Measurements from ENCODE around the gene ACTN2.

Gene ACTN2

DNA sequence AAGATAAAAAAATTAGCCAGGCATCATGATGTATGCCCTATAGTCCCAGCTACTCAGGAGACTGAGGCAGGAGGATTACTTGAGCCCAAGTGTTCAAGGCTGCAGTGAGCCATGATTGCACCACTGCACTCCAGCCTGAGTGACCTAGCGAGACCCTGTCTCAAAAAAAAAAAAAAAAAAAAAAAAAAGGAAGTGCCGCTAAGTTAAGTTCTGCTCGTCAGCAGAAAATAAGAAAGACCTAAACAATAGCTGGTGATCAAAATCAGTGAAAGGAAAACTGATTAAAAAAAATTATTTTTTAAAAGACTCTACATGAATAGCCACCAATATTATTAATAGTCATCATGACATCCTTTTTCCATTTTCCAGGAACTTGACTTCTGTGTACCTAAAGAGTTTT, 64.6 kb downstream of the ACTN2 start:
- H3K9me3 ChIP-seq (ENCODE audit: low read depth, low read length) = no peaks in the 10 kb centered on the region
- no peak overlapping the region for H3K9ac ChIP-seq (ENCODE audit: insufficient read length)
- H3K4me3 ChIP-seq = no peak overlapping the region
- no peak for DNase-seq (ENCODE audit: low read depth, low spot score)
- TF ChIP-seq POLR2AphosphoS5 (IDR thresholded peaks at IDR 0.05; ENCODE audit: borderline replicate concordance, low read depth, low read length) (no peak), FOXP2 (optimal IDR thresholded peaks at IDR 0.05; ENCODE audit: control extremely low read depth, extremely low read length, insufficient read depth) (no peak)
- no peak overlapping the region for H3K27ac ChIP-seq
- H3K36me3 ChIP-seq (ENCODE audit: insufficient read depth, low read length) = peaks cover 83% of the 10 kb centered on the region

DNA sequence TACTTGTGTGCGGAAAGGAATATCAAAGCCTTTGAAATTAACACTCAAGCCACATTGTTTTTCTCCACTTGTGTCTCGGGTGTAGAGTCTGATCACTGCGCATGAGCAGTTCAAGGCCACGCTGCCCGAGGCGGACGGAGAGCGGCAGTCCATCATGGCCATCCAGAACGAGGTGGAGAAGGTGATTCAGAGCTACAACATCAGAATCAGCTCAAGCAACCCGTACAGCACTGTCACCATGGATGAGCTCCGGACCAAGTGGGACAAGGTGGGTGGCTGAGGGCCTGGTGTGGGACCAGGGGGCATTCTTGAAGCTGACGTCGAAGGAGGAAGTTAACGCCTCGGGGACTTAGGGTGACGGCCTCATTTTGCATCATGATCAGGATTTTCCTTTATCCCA, 65.1 kb downstream of the ACTN2 start:
- Histone ChIP-seq H3K4me3 (no peak overlapping the region), H3K27ac (0 out of 2 replicates have a peak overlapping the region, but pooled peaks have one; percentile 42), H3K9ac (ENCODE audit: insufficient read length) (no peak overlapping the region), H3K36me3 (ENCODE audit: insufficient read depth, low read length) (peaks cover 80% of the 10 kb centered on the region), H3K9me3 (ENCODE audit: low read depth, low read length) (no peaks in the 10 kb centered on the region)
- no peak for TF ChIP-seq POLR2AphosphoS5 (IDR thresholded peaks at IDR 0.05; ENCODE audit: borderline replicate concordance, low read depth, low read length)
- TF ChIP-seq EZH2 (IDR thresholded peaks at IDR 0.05) = no peak
- no peak for TF ChIP-seq FOXP2 (optimal IDR thresholded peaks at IDR 0.05; ENCODE audit: control extremely low read depth, extremely low read length, insufficient read depth)
- DNase-seq (ENCODE audit: low read depth, low spot score) = no peak

DNA sequence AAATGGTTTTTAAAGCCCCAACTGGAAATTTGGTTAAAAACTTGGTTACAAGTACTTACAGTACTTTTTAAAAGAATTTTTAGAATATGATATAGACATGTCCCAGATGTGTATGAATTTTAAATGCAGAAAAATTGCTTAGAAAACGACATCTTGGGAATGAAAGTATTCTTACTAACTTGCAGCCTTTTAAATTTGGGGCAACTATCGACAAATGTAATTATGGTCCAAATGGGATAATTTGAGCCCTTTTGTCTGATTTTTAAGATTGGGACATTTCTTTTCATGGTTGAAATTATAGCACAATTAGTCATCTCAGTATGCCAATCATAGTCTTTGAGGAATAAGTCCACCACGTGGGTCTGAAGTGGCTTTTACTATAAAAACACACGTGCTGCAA, 65.6 kb downstream of the ACTN2 start:
- peaks cover 74% of the 10 kb centered on the region for H3K36me3 ChIP-seq (ENCODE audit: insufficient read depth, low read length)
- no peak overlapping the region for H3K9ac ChIP-seq (ENCODE audit: insufficient read length)
- H3K9me3 ChIP-seq (ENCODE audit: low read depth, low read length) = no peaks in the 10 kb centered on the region
- H3K4me3 ChIP-seq = no peak overlapping the region
- TF ChIP-seq FOXP2 (optimal IDR thresholded peaks at IDR 0.05; ENCODE audit: control extremely low read depth, extremely low read length, insufficient read depth) = no peak
- TF ChIP-seq POLR2AphosphoS5 (IDR thresholded peaks at IDR 0.05; ENCODE audit: borderline replicate concordance, low read depth, low read length) = no peak
- TF ChIP-seq EZH2 (IDR thresholded peaks at IDR 0.05) = no peak
- DNase-seq (ENCODE audit: low read depth, low spot score) = no peak
- H3K27ac ChIP-seq = peak overlapping the region; percentile 42; the same call in 1 of the 2 replicates

DNA sequence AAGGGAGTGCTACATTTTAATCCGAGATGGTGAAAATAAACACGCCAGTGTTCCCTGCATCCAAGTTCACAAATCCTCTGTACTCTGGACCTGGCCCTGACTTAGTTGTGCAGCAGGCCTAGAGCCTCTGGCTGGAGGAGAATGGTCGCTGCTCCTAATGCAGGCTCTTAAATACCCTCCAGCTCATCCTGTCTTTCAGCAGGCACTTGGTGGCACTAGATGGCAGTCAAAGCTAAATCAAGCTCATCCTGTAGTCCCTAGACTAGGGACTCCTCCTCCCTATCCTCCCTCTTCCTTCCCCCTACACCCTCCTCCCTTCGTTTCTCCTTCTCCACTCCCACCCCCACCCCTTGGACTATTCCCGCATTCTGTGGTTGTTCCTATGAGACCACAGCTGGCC, 67.2 kb downstream of the ACTN2 start:
- H3K36me3 ChIP-seq (ENCODE audit: insufficient read depth, low read length) = peaks cover 69% of the 10 kb centered on the region
- TF ChIP-seq EZH2 (IDR thresholded peaks at IDR 0.05) (no peak), FOXP2 (optimal IDR thresholded peaks at IDR 0.05; ENCODE audit: control extremely low read depth, extremely low read length, insufficient read depth) (peak; percentile 23)
- H3K4me3 ChIP-seq = no peak overlapping the region
- no peak overlapping the region for H3K27ac ChIP-seq
- no peak for DNase-seq (ENCODE audit: low read depth, low spot score)
- no peaks in the 10 kb centered on the region for H3K9me3 ChIP-seq (ENCODE audit: low read depth, low read length)
- H3K9ac ChIP-seq (ENCODE audit: insufficient read length) = no peak overlapping the region

DNA sequence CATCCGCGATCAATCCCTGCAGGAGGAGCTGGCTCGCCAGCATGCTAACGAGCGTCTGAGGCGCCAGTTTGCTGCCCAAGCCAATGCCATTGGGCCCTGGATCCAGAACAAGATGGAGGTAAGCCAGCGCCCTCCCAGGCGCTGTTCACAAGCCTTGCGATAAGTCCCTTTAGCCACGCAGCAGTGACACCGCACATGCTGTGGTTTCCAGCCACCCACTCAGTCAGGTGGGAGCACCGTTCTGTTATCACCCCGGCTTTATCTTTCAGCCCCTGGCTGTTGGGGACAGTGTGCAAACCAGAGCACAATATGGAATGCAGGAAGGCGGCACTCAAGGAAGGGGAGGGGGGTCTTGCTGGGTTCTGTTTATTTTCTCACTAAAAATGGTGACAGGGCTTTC, 67.7 kb downstream of the ACTN2 start:
- Histone ChIP-seq H3K4me3 (no peak overlapping the region), H3K9me3 (ENCODE audit: low read depth, low read length) (no peaks in the 10 kb centered on the region), H3K9ac (ENCODE audit: insufficient read length) (no peak overlapping the region), H3K27ac (no peak overlapping the region), H3K36me3 (ENCODE audit: insufficient read depth, low read length) (peaks cover 69% of the 10 kb centered on the region)
- DNase-seq (ENCODE audit: low read depth, low spot score) = no peak
- TF ChIP-seq POLR2AphosphoS5 (IDR thresholded peaks at IDR 0.05; ENCODE audit: borderline replicate concordance, low read depth, low read length) (no peak), FOXP2 (optimal IDR thresholded peaks at IDR 0.05; ENCODE audit: control extremely low read depth, extremely low read length, insufficient read depth) (no peak), EZH2 (IDR thresholded peaks at IDR 0.05) (no peak)

DNA sequence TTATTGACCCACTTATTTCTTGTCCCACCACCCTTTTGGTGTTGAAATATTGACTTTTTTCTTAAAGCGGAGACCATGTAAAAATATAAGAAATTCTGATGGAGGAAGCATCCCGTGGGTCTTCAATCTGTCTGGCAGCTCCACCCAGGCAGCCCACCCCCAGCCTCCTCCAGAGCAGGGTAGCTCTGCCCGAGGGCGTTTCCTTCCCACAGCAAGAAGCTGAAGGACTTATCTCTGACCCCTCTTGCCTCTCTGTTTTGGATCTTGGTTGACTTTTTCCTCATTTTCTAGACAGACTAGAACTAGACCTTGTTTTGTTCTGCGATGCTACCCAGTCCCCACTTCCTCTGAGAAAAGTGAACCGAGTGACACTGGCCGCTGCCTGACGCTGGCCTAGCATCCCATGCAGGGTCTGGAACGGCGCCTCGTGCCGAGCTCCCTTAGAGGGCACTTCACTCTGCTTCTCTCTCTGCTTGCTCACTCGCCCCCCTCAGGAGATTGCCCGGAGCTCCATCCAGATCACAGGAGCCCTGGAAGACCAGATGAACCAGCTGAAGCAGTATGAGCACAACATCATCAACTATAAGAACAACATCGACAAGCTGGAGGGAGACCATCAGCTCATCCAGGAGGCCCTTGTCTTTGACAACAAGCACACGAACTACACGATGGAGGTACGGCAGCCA, 68.4 kb downstream of the ACTN2 start:
- no peaks in the 10 kb centered on the region for H3K9me3 ChIP-seq (ENCODE audit: low read depth, low read length)
- DNase-seq (ENCODE audit: low read depth, low spot score) = no peak
- no peak for TF ChIP-seq POLR2AphosphoS5 (IDR thresholded peaks at IDR 0.05; ENCODE audit: borderline replicate concordance, low read depth, low read length)
- no peak for TF ChIP-seq FOXP2 (optimal IDR thresholded peaks at IDR 0.05; ENCODE audit: control extremely low read depth, extremely low read length, insufficient read depth)
- H3K9ac ChIP-seq (ENCODE audit: insufficient read length) = no peak overlapping the region
- H3K4me3 ChIP-seq = no peak overlapping the region
- no peak overlapping the region for H3K27ac ChIP-seq
- H3K36me3 ChIP-seq (ENCODE audit: insufficient read depth, low read length) = peaks cover 68% of the 10 kb centered on the region

GRCh38 chr1:236757640-236758039, 71.3 kb downstream of the ACTN2 start:
- Histone ChIP-seq H3K27ac (peak overlapping the region; percentile 23), H3K9me3 (ENCODE audit: low read depth, low read length) (no peaks in the 10 kb centered on the region), H3K9ac (ENCODE audit: insufficient read length) (no peak overlapping the region), H3K4me3 (no peak overlapping the region), H3K36me3 (ENCODE audit: insufficient read depth, low read length) (peaks cover 71% of the 10 kb centered on the region)
- DNase-seq (ENCODE audit: low read depth, low spot score) = no peak
- no peak for TF ChIP-seq POLR2AphosphoS5 (IDR thresholded peaks at IDR 0.05; ENCODE audit: borderline replicate concordance, low read depth, low read length)
- TF ChIP-seq EZH2 (IDR thresholded peaks at IDR 0.05) = no peak
- no peak for TF ChIP-seq FOXP2 (optimal IDR thresholded peaks at IDR 0.05; ENCODE audit: control extremely low read depth, extremely low read length, insufficient read depth)

- DNase-seq (ENCODE audit: low read depth, low spot score) = peak; percentile 48
- Histone ChIP-seq H3K27ac (no peak overlapping the region), H3K4me3 (no peak overlapping the region), H3K36me3 (ENCODE audit: insufficient read depth, low read length) (peaks cover 74% of the 10 kb centered on the region), H3K9me3 (ENCODE audit: low read depth, low read length) (no peaks in the 10 kb centered on the region), H3K9ac (ENCODE audit: insufficient read length) (no peak overlapping the region)
- TF ChIP-seq FOXP2 (optimal IDR thresholded peaks at IDR 0.05; ENCODE audit: control extremely low read depth, extremely low read length, insufficient read depth) = no peak
- TF ChIP-seq POLR2AphosphoS5 (IDR thresholded peaks at IDR 0.05; ENCODE audit: borderline replicate concordance, low read depth, low read length) = no peak
- TF ChIP-seq EZH2 (IDR thresholded peaks at IDR 0.05) = no peak
Measured at GRCh38 chr1:236759252-236759859, 73.1 kb downstream of the ACTN2 start.
